Neuronal stem cell (in vitro differentiated cells): ENCODE results near the gene POGZ.

ENCODE experiments used
- DNase-seq: peaks from one replicate; pipeline ENCODE4 v3.0.0-alpha.2; 2013; ENCODE audit warnings: low spot score
- H2AFZ ChIP-seq: one replicate; pipeline ENCODE4 v1.6.1; 2013; ENCODE audit warnings: mild to moderate bottlenecking, low read length, inconsistent platforms
- H2AK5ac ChIP-seq: 2 replicates; pipeline ENCODE4 v1.6.1; 2013; ENCODE audit warnings: low read depth, mild to moderate bottlenecking, inconsistent platforms, low read length, moderate library complexity, mixed read lengths
- H2BK120ac ChIP-seq: 2 replicates; pipeline ENCODE4 v1.6.1; 2013; ENCODE audit warnings: low read depth, mild to moderate bottlenecking, inconsistent platforms, low read length, moderate library complexity, mixed read lengths
- H2BK12ac ChIP-seq: one replicate; pipeline ENCODE4 v1.6.1; 2013; ENCODE audit warnings: low read length, inconsistent platforms
- H2BK15ac ChIP-seq: 2 replicates; pipeline ENCODE4 v1.6.1; 2013; ENCODE audit warnings: mild to moderate bottlenecking, low read length, inconsistent platforms, mixed read lengths
- H2BK5ac ChIP-seq: one replicate; pipeline ENCODE4 v1.6.1; 2013; ENCODE audit warnings: inconsistent platforms, mild to moderate bottlenecking, low read length, moderate library complexity
- H3K14ac ChIP-seq: one replicate; pipeline ENCODE4 v1.6.1; 2013; ENCODE audit warnings: low read length, inconsistent platforms
- H3K18ac ChIP-seq: 2 replicates; pipeline ENCODE4 v1.6.1; 2013; ENCODE audit warnings: low read length, inconsistent platforms
- H3K23ac ChIP-seq: 2 replicates; pipeline ENCODE4 v1.6.1; 2013; ENCODE audit warnings: low read depth, mild to moderate bottlenecking, mixed read lengths, low read length, inconsistent platforms; ENCODE audit not compliant: poor library complexity
- H3K27ac ChIP-seq: replicated peaks from 3 replicates; pipeline ENCODE4 v1.5.1; 2013; ENCODE audit warnings: low read length, inconsistent platforms
- H3K27me3 ChIP-seq, 3 experiments: 2 replicates each; pipeline ENCODE4 v1.6.1; 2013; ENCODE audit warnings: low read length in 3 of 3, mild to moderate bottlenecking in 2 of 3, inconsistent platforms in 1 of 3, low read depth in 1 of 3, mixed read lengths in 1 of 3, moderate library complexity in 1 of 3; ENCODE audit not compliant: control insufficient read depth in 3 of 3, insufficient read depth in 3 of 3
- H3K36me3 ChIP-seq, 2 donors: replicated peaks in 1 of 2; 2 replicates each; pipeline ENCODE4 v1.6.1; 2013; ENCODE audit warnings: low read length in 2 of 2; ENCODE audit not compliant: control insufficient read depth in 2 of 2, insufficient read depth in 2 of 2
- H3K4ac ChIP-seq: 2 replicates; pipeline ENCODE4 v1.6.1; 2013; ENCODE audit warnings: inconsistent platforms, mild to moderate bottlenecking, low read length, moderate library complexity
- H3K4me1 ChIP-seq, 2 donors: 1 replicate in 1 of 2; 2 replicates in 1 of 2; pipeline ENCODE4 v1.6.1; 2013; ENCODE audit warnings: low read length in 2 of 2, low read depth in 1 of 2; ENCODE audit not compliant: control insufficient read depth in 2 of 2, insufficient read depth in 1 of 2
- H3K4me2 ChIP-seq: one replicate; pipeline ENCODE4 v1.6.1; 2013; ENCODE audit warnings: mild to moderate bottlenecking, low read length, inconsistent platforms; ENCODE audit not compliant: insufficient read depth, poor library complexity, severe bottlenecking
- H3K4me3 ChIP-seq, 2 donors: 2 replicates each; pipeline ENCODE4 v1.5.1; 2013; ENCODE audit warnings: low read length in 2 of 2, mild to moderate bottlenecking in 2 of 2, inconsistent platforms in 1 of 2, moderate library complexity in 1 of 2
- H3K79me1 ChIP-seq: one replicate; pipeline ENCODE4 v1.6.1; 2013; ENCODE audit warnings: low read depth, mild to moderate bottlenecking, inconsistent platforms, low read length, moderate library complexity
- H3K9ac ChIP-seq: one replicate; pipeline ENCODE4 v1.6.1; 2013; ENCODE audit warnings: mild to moderate bottlenecking, low read depth, low read length, inconsistent platforms; ENCODE audit not compliant: poor library complexity
- H3K9me3 ChIP-seq, 2 donors: replicated peaks in 1 of 2; 2 replicates each; pipeline versions ENCODE3 to v1.6.1; 2013; ENCODE audit warnings: low read length in 2 of 2, mild to moderate bottlenecking in 2 of 2, inconsistent platforms in 1 of 2, low read depth in 1 of 2, mixed read lengths in 1 of 2, moderate library complexity in 1 of 2; ENCODE audit not compliant: control insufficient read depth in 2 of 2, insufficient read depth in 1 of 2
- H4K8ac ChIP-seq: one replicate; pipeline ENCODE4 v1.6.1; 2013; ENCODE audit warnings: low read depth, mild to moderate bottlenecking, inconsistent platforms, low read length, moderate library complexity
- H4K91ac ChIP-seq: one replicate; pipeline ENCODE4 v1.6.1; 2013; ENCODE audit warnings: low read length, low read depth, mild to moderate bottlenecking, inconsistent platforms; ENCODE audit not compliant: poor library complexity
- whole genome bisulfite sequencing, 2 donors: extraction: QIAGEN DNeasy Blood & Tissue Kit; methylation state at CpG; one replicate each; pipeline ENCODE4 v1.1.7; 2013; ENCODE audit warnings: missing lambda C conversion rate in 2 of 2, mixed read lengths in 1 of 2; ENCODE audit not compliant: insufficient read length in 2 of 2, insufficient replicate concordance in 1 of 2; ENCODE audit errors: extremely low coverage in 2 of 2; 5-methylcytosine and 5-hydroxymethylcytosine counted together

Gene POGZ

DNA sequence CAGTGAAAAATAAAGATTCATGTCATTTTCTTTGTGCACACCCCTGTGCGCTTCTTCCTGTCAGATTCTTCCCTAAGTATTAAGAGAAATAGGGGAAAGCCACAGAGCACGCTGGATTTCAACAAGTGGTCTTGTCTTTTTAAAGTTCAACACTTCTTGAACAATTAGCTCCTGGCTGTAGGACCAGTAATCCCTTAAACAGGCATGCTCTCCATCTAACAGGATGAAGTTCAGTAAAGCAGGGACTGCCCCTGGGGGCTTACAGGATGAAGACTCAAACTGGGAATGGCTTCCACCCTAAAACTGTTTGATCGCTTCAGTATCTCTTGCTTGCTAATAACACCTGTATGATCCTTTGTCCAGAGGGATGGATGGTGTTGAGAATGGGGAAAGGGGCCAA lies 55.7 kb downstream of the POGZ start:
- H3K36me3 ChIP-seq, result peaks cover 49 to 87% of the 10 kb centered on the region in 2 donors
- no CpG with 5 or more reads among the region's 3 CpGs for WGBS, 2 donors

DNA sequence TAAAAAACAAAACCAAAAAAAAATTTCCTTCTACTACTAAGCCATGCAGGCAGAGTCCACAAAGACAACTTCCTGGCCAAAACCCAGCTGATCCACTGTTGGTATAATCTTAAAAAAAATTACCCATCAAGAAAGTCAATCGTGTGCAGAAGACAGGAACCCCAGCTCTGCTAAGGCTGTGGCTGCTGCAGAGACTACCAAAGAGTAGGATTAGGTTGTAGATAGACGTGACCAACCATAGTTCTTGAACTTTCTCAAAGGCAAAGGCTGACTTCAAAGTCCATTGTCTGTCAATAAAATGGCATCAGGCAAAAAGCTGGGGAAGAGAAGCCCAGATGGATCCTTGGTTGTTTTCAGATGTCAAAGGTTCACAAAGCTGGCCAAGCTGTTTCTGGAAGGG lies 56.5 kb downstream of the POGZ start:
- Histone ChIP-seq H4K8ac (no peak overlapping the region), H2BK120ac (no peak overlapping the region), H2BK12ac (no peak overlapping the region), H3K4me1 (peaks cover 2 to 4% of the 10 kb centered on the region in 2 donors), H3K9me3 (no peaks in the 10 kb centered on the region), H3K4me3 (no peak overlapping the region), H3K4me2 (no peak overlapping the region), H2AK5ac (no peak overlapping the region), H3K18ac (no peak overlapping the region), H2BK5ac (no peak overlapping the region), H3K27me3 (no peaks in the 10 kb centered on the region), H3K9ac (no peak overlapping the region), H3K4ac (no peak overlapping the region), H2BK15ac (no peak overlapping the region), H2AFZ (no peak overlapping the region), H3K23ac (no peak overlapping the region), H4K91ac (no peak overlapping the region), H3K79me1 (peaks cover 6% of the 10 kb centered on the region), H3K36me3 (peaks cover 42 to 78% of the 10 kb centered on the region in 2 donors), H3K14ac (no peak overlapping the region), H3K27ac (no peak overlapping the region)
- WGBS, 2 donors, result no CpG with 5 or more reads among the region's 2 CpGs
- DNase-seq, result no peak

More for the DNA sequence above, 55.7 kb downstream of the POGZ start:
- no peak overlapping the region for H2AK5ac ChIP-seq
- H3K9me3 ChIP-seq, result no peaks in the 10 kb centered on the region
- H3K23ac ChIP-seq, result no peak overlapping the region
- no peak overlapping the region for H3K4me2 ChIP-seq
- no peak overlapping the region for H2BK15ac ChIP-seq
- H2BK120ac ChIP-seq, result no peak overlapping the region
- no peak overlapping the region for H2AFZ ChIP-seq
- H4K91ac ChIP-seq, result no peak overlapping the region
- no peak overlapping the region for H3K18ac ChIP-seq
- no peaks in the 10 kb centered on the region for H3K27me3 ChIP-seq
- no peak overlapping the region for H3K14ac ChIP-seq
- H3K9ac ChIP-seq, result no peak overlapping the region
- H3K27ac ChIP-seq, result no peak overlapping the region
- H3K79me1 ChIP-seq, result peaks cover 6% of the 10 kb centered on the region
- no peak for DNase-seq
- H4K8ac ChIP-seq, result no peak overlapping the region
- no peak overlapping the region for H3K4me3 ChIP-seq
- no peak overlapping the region for H2BK12ac ChIP-seq
- H3K4ac ChIP-seq, result no peak overlapping the region
- H3K4me1 ChIP-seq, result peaks cover 2 to 4% of the 10 kb centered on the region in 2 donors
- no peak overlapping the region for H2BK5ac ChIP-seq

DNA sequence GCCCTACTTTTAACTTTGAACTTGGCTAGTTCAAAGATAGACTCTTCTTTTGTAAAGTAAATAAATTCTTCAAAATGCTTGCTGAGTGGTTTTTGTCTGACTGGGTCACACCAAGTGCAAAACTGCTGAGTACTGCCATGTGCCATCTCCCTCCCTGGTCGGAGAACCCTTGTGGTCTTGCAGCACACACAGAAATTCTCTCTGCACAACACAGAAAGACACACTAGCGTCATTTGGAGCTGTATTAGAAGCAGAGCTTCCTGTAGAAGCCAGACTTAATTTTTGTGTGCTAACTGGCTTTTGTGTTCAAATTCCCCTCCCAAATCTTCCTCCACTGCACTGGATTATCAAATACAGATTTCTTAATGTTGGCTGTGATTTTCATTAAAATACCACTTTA lies 57.4 kb downstream of the POGZ start:
- no peak overlapping the region for H2AK5ac ChIP-seq

DNA sequence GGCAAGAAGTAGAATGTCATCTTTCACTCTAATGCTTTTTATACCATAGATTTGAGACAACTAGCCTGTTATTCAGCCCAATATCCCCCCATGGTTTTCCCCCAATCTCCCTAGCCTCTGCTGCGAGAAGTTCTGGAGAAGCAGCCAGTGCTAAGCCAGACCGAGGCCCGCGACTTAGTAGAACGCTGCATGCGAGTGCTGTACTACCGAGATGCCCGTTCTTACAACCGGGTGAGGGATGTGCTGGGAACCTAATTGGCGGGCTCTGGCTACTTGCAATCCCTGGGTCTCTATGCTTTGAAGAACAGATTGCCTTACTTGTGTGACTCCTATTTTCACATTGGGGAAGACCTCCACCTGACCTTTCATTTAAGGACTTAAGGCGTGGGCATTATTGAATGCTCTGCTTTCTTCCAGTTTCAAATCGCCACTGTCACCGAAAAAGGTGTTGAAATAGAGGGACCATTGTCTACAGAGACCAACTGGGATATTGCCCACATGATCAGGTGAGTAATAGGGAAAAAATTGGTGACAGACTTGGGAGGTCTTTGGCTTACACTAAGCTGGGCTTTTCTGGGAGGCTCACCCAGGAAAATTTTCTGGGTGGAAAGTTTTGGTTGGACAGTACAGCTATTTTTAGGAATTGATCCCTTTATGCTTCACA lies 58.0 kb downstream of the POGZ start:
- DNase-seq, result no peak
- WGBS, 2 donors, result no CpG with 5 or more reads among the region's 13 CpGs
- Histone ChIP-seq H4K91ac (no peak overlapping the region), H2BK5ac (no peak overlapping the region), H3K4me3 (peak overlapping the region in 1 of 2 donors; percentile 83), H2AK5ac (no peak overlapping the region), H3K14ac (no peak overlapping the region), H3K9ac (no peak overlapping the region), H3K27me3 (no peaks in the 10 kb centered on the region), H2BK120ac (no peak overlapping the region), H3K9me3 (no peaks in the 10 kb centered on the region), H2BK15ac (no peak overlapping the region), H3K27ac (no peak overlapping the region), H3K79me1 (peaks cover 6% of the 10 kb centered on the region), H3K4ac (no peak overlapping the region), H4K8ac (no peak overlapping the region), H3K23ac (no peak overlapping the region), H2AFZ (no peak overlapping the region), H3K4me1 (peaks cover 2 to 4% of the 10 kb centered on the region in 2 donors), H2BK12ac (no peak overlapping the region), H3K4me2 (no peak overlapping the region), H3K18ac (no peak overlapping the region), H3K36me3 (peaks cover 33 to 63% of the 10 kb centered on the region in 2 donors)

More for the DNA sequence above, 57.4 kb downstream of the POGZ start:
- no peak overlapping the region for H4K91ac ChIP-seq
- H2AFZ ChIP-seq, result no peak overlapping the region
- peaks cover 2 to 4% of the 10 kb centered on the region in 2 donors for H3K4me1 ChIP-seq
- no peak overlapping the region for H3K4me2 ChIP-seq
- H3K9me3 ChIP-seq, result no peaks in the 10 kb centered on the region
- H3K9ac ChIP-seq, result no peak overlapping the region
- H3K27me3 ChIP-seq, result no peaks in the 10 kb centered on the region
- no peak overlapping the region for H3K27ac ChIP-seq
- H4K8ac ChIP-seq, result no peak overlapping the region
- H2BK5ac ChIP-seq, result no peak overlapping the region
- H3K14ac ChIP-seq, result no peak overlapping the region
- no CpG with 5 or more reads among the region's 2 CpGs for WGBS, 2 donors
- no peak overlapping the region for H2BK12ac ChIP-seq
- DNase-seq, result no peak
- H3K36me3 ChIP-seq, result peaks cover 38 to 69% of the 10 kb centered on the region in 2 donors
- H2BK15ac ChIP-seq, result no peak overlapping the region
- peaks cover 6% of the 10 kb centered on the region for H3K79me1 ChIP-seq
- H3K23ac ChIP-seq, result no peak overlapping the region
- no peak overlapping the region for H2BK120ac ChIP-seq
- H3K18ac ChIP-seq, result no peak overlapping the region
- H3K4me3 ChIP-seq, result no peak overlapping the region
- no peak overlapping the region for H3K4ac ChIP-seq
